GM10248 (cell line): ENCODE data around the gene ARHGAP5.

ENCODE experiments used
- CTCF ChIA-PET: fragments of 300-600 bp; sonication (Branson Sonifier 250); formaldehyde crosslinking; extraction: SDS; loops from one replicate; lab custom pipeline; 2021; ENCODE audit warnings: antibody characterized with exemption; lab: Yijun Ruan, JAX
- POLR2A ChIA-PET: fragments of 350-650 bp; sonication (Branson Sonifier 250); formaldehyde crosslinking; extraction: SDS; loops from one replicate; lab custom pipeline; 2020; ENCODE audit warnings: antibody characterized with exemption; lab: Yijun Ruan, JAX
- DNase-seq: peaks from one replicate; pipeline ENCODE4 v3.0.0; 2012; ENCODE audit errors: extremely low spot score
- TF ChIP-seq, protein P1 (sequence below): IDR thresholded peaks from 2 replicates; pipeline ENCODE4 v1.5.1; 2012; ENCODE audit warnings: mild to moderate bottlenecking, low read depth; ENCODE audit errors: extremely low read depth, missing control alignments, control extremely low read depth

The ARHGAP5 gene

DNA sequence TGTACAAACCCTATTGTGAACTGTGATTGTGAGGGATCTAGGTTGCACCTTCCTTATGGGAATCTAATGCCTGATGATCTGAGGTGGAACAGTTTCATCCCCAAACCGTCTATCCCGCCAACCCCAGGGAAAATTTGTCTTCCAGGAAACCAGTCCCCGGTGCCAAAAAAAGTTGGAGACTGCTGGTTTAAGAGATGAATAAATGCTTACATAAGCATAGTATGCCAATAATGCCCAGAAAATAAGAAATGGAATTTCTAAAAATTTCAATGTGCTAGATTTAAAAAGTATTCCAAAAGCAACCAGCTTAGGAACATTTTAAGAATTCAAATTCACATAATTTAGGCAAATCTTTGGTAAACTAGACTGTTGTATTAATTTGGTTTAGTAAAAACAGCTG, 131.4 kb downstream of the ARHGAP5 start:
- ChIA-PET CTCF (interaction anchor here (0.7 to 1.1 kb wide), 2 partner anchors 10 to 261 kb away, joined by 3 read pairs; no protein-coding TSS in a partner anchor), POLR2A (no interaction called here)
- TF ChIP-seq, protein P1, sequence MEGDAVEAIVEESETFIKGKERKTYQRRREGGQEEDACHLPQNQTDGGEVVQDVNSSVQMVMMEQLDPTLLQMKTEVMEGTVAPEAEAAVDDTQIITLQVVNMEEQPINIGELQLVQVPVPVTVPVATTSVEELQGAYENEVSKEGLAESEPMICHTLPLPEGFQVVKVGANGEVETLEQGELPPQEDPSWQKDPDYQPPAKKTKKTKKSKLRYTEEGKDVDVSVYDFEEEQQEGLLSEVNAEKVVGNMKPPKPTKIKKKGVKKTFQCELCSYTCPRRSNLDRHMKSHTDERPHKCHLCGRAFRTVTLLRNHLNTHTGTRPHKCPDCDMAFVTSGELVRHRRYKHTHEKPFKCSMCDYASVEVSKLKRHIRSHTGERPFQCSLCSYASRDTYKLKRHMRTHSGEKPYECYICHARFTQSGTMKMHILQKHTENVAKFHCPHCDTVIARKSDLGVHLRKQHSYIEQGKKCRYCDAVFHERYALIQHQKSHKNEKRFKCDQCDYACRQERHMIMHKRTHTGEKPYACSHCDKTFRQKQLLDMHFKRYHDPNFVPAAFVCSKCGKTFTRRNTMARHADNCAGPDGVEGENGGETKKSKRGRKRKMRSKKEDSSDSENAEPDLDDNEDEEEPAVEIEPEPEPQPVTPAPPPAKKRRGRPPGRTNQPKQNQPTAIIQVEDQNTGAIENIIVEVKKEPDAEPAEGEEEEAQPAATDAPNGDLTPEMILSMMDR, result no peak
- no peak for DNase-seq
